IPS-18a (cell line): ENCODE results near the gene DFFB.

Experiments used
- H3K27ac ChIP-seq: one replicate; pipeline ENCODE4 v1.5.1; 2013; ENCODE audit warnings: low read length
- H3K27me3 ChIP-seq: one replicate; pipeline ENCODE4 v1.6.1; 2013; ENCODE audit warnings: mild to moderate bottlenecking, low read length; ENCODE audit not compliant: control insufficient read depth, insufficient read depth
- H3K36me3 ChIP-seq: one replicate; pipeline ENCODE4 v1.6.1; 2013; ENCODE audit warnings: low read depth, low read length; ENCODE audit not compliant: control insufficient read depth
- H3K4me1 ChIP-seq: one replicate; pipeline ENCODE4 v1.6.1; 2013; ENCODE audit warnings: low read depth, low read length; ENCODE audit not compliant: control insufficient read depth
- H3K4me3 ChIP-seq: one replicate; pipeline ENCODE4 v1.5.1; 2013; ENCODE audit warnings: low read length
- H3K9ac ChIP-seq: one replicate; pipeline ENCODE4 v1.6.1; 2013; ENCODE audit warnings: mild to moderate bottlenecking, low read length, moderate library complexity
- H3K9me3 ChIP-seq: one replicate; pipeline ENCODE4 v1.6.1; 2013; ENCODE audit warnings: low read depth, low read length; ENCODE audit not compliant: control insufficient read depth

The DFFB gene

GRCh38 chr1:3879099-3879498 lies 21.8 kb downstream of the DFFB start:
- H3K9me3 ChIP-seq, result no peaks in the 10 kb centered on the region
- H3K9ac ChIP-seq, result no peak overlapping the region
- H3K27ac ChIP-seq, result no peak overlapping the region
- no peaks in the 10 kb centered on the region for H3K27me3 ChIP-seq
- no peaks in the 10 kb centered on the region for H3K36me3 ChIP-seq
- H3K4me3 ChIP-seq, result no peak overlapping the region
- no peaks in the 10 kb centered on the region for H3K4me1 ChIP-seq

- Histone ChIP-seq H3K9me3 (no peaks in the 10 kb centered on the region), H3K4me1 (no peaks in the 10 kb centered on the region), H3K9ac (no peak overlapping the region), H3K27ac (no peak overlapping the region), H3K36me3 (no peaks in the 10 kb centered on the region), H3K27me3 (no peaks in the 10 kb centered on the region), H3K4me3 (no peak overlapping the region)
These were observed 22.6 kb downstream of the DFFB start for GRCh38 chr1:3879787-3880428.

GRCh38 chr1:3880429-3881192 lies 23.3 kb downstream of the DFFB start:
- Histone ChIP-seq H3K27ac (no peak overlapping the region), H3K9ac (no peak overlapping the region)

GRCh38 chr1:3881193-3881480 lies 23.9 kb downstream of the DFFB start:
- Histone ChIP-seq H3K27me3 (no peaks in the 10 kb centered on the region), H3K4me1 (no peaks in the 10 kb centered on the region), H3K4me3 (no peak overlapping the region), H3K36me3 (no peaks in the 10 kb centered on the region), H3K27ac (no peak overlapping the region), H3K9ac (no peak overlapping the region), H3K9me3 (no peaks in the 10 kb centered on the region)

More at GRCh38 chr1:3880429-3881192, 23.3 kb downstream of the DFFB start:
- no peak overlapping the region for H3K4me3 ChIP-seq
- H3K27me3 ChIP-seq, result no peaks in the 10 kb centered on the region
- no peaks in the 10 kb centered on the region for H3K9me3 ChIP-seq
- no peaks in the 10 kb centered on the region for H3K4me1 ChIP-seq
- H3K36me3 ChIP-seq, result no peaks in the 10 kb centered on the region

- Histone ChIP-seq H3K27me3 (no peaks in the 10 kb centered on the region), H3K36me3 (no peaks in the 10 kb centered on the region), H3K4me1 (no peaks in the 10 kb centered on the region), H3K9ac (no peak overlapping the region), H3K27ac (no peak overlapping the region), H3K9me3 (no peaks in the 10 kb centered on the region), H3K4me3 (no peak overlapping the region)
These were observed 26.1 kb downstream of the DFFB start for GRCh38 chr1:3883194-3883925.

DNA sequence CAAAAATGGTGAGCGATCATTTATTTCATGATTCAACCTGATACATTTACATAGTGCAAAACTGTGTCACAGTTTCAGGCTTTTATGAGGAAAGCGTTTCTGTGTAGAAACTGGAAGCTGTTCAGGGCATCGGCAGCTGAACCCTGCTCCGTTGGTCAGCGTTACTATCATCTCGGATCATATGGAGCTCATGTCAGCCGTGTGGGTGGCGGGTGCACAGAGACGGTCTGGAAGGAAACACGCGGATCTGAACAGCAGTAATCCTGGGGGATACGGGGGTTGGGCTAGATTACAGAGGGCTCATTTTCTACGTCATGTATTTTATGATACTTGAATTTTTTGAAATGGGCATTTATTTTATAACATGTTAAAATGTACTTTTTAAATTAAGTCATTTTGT lies 27.7 kb downstream of the DFFB start:
- Histone ChIP-seq H3K9me3 (no peaks in the 10 kb centered on the region), H3K27ac (no peak overlapping the region), H3K9ac (no peak overlapping the region), H3K36me3 (peaks cover 5% of the 10 kb centered on the region), H3K4me1 (no peaks in the 10 kb centered on the region), H3K4me3 (no peak overlapping the region), H3K27me3 (no peaks in the 10 kb centered on the region)

DNA sequence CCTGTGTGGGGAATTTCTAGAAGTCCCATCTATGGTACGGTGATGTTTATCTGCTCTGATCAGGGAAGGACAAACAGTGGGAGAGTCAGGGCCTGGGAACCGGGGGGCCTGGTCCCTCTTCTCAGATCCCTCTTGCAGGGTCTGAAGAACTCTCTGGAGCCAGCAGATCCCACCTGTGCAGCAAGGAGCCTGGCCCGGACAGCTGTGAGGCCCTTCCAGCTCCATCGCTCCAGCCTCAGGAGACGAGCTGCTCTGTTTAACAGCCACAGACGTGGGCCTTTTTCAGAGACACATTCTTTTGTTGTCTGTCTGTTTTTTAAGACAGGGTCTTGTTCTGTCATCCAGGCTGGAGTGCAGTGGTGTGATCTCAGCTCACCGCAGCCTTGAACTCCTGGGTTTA lies 28.3 kb downstream of the DFFB start:
- H3K36me3 ChIP-seq, result peaks cover 11% of the 10 kb centered on the region
- H3K9me3 ChIP-seq, result no peaks in the 10 kb centered on the region
- no peaks in the 10 kb centered on the region for H3K27me3 ChIP-seq
- H3K4me3 ChIP-seq, result no peak overlapping the region
- no peak overlapping the region for H3K27ac ChIP-seq
- H3K9ac ChIP-seq, result no peak overlapping the region
- no peaks in the 10 kb centered on the region for H3K4me1 ChIP-seq

GRCh38 chr1:3886106-3886670 lies 28.9 kb downstream of the DFFB start:
- Histone ChIP-seq H3K9ac (no peak overlapping the region), H3K27me3 (no peaks in the 10 kb centered on the region), H3K4me1 (no peaks in the 10 kb centered on the region), H3K4me3 (no peak overlapping the region), H3K36me3 (peaks cover 15% of the 10 kb centered on the region), H3K9me3 (no peaks in the 10 kb centered on the region), H3K27ac (no peak overlapping the region)

- Histone ChIP-seq H3K9me3 (no peaks in the 10 kb centered on the region), H3K27me3 (no peaks in the 10 kb centered on the region), H3K9ac (no peak overlapping the region), H3K36me3 (peaks cover 15% of the 10 kb centered on the region), H3K4me3 (no peak overlapping the region), H3K4me1 (no peaks in the 10 kb centered on the region), H3K27ac (no peak overlapping the region)
These were observed 29.4 kb downstream of the DFFB start for GRCh38 chr1:3886691-3887090.

DNA sequence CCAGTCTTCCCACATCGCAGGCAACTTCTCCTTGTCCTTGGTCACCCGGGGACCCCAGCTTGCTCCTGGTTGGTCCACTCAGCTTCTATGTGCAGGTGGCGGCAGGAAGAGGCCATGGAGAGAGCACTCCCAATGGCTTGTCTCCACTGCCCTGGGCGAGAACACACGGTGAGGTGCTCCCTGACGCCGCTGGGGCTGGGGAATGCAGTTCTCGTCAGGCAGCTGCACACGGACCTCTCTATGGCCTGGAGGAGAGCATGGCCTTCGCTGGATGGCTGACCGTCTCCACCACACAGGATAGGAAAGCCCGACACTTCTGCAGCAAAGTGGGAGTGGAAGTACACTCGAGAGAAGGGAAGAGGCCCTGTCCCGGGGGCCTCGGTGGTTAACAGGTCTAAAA lies 31.0 kb downstream of the DFFB start:
- no peaks in the 10 kb centered on the region for H3K27me3 ChIP-seq
- H3K36me3 ChIP-seq, result peaks cover 15% of the 10 kb centered on the region
- H3K9me3 ChIP-seq, result no peaks in the 10 kb centered on the region
- H3K9ac ChIP-seq, result no peak overlapping the region
- H3K4me1 ChIP-seq, result no peaks in the 10 kb centered on the region
- H3K4me3 ChIP-seq, result no peak overlapping the region
- H3K27ac ChIP-seq, result no peak overlapping the region

DNA sequence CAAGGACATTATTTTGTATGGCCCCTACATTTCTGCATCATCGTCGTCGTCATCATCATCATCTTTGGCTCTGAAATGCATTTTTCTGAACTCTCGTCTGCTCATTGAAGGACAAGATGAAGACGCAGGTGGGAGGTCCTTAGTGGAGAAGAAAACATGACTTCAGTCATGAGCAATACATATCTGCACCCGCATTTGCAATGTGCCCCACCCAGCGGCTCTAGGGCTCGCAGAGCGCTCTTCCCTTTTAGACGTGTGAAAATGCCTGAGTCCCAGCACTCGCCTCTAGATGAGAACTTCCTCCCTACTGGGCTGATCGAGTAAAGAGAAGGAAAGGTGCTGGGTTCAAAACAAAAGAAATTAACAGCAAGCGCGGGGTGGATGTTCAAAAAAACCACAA lies 32.7 kb downstream of the DFFB start:
- Histone ChIP-seq H3K36me3 (peaks cover 15% of the 10 kb centered on the region), H3K27ac (no peak overlapping the region)

More for the DNA sequence above, 32.7 kb downstream of the DFFB start:
- Histone ChIP-seq H3K4me3 (no peak overlapping the region), H3K9me3 (no peaks in the 10 kb centered on the region), H3K4me1 (no peaks in the 10 kb centered on the region), H3K27me3 (no peaks in the 10 kb centered on the region), H3K9ac (no peak overlapping the region)
